Smooth muscle cell (in vitro differentiated cells): ENCODE measurements around the gene GGT5. TPM values are rescaled to one million over a fixed set of nuclear protein-coding genes. Genes with fewer than 3 reads are reported as not detected.

ENCODE experiments used
- DNase-seq: peaks from one replicate; lab custom pipeline; 2025; ENCODE audit not compliant: unreplicated experiment; lab: John Stamatoyannopoulos, UW
- H2AFZ ChIP-seq: fragments of 200-600 bp; sonication (generic); 2 replicates; pipeline ENCODE4 v1.6.0; 2016; ENCODE audit warnings: antibody characterized with exemption, low read depth, mild to moderate bottlenecking
- H3F3A ChIP-seq: fragments of 200-600 bp; sonication (generic); 2 replicates; pipeline ENCODE4 v1.6.0; 2017; ENCODE audit warnings: antibody characterized with exemption, low read depth
- H3K27ac ChIP-seq: fragments of 200-600 bp; sonication (generic); 2 replicates; pipeline ENCODE4 v1.5.1; 2016; ENCODE audit warnings: low read depth, mild to moderate bottlenecking
- H3K27me3 ChIP-seq: fragments of 200-600 bp; sonication (generic); 2 replicates; pipeline ENCODE4 v1.6.1; 2016; ENCODE audit warnings: low read depth, mild to moderate bottlenecking
- H3K36me3 ChIP-seq: fragments of 200-600 bp; sonication (generic); 2 replicates; pipeline ENCODE4 v1.5.1; 2016; ENCODE audit warnings: low read depth
- H3K4me1 ChIP-seq: fragments of 200-600 bp; sonication (generic); 2 replicates; pipeline ENCODE4 v1.5.1; 2016; ENCODE audit warnings: low read depth
- H3K4me2 ChIP-seq: fragments of 200-600 bp; sonication (generic); 2 replicates; pipeline ENCODE4 v1.6.0; 2016; ENCODE audit warnings: mild to moderate bottlenecking
- H3K4me3 ChIP-seq: fragments of 200-600 bp; sonication (generic); 2 replicates; pipeline ENCODE4 v1.5.1; 2016; ENCODE audit warnings: mild to moderate bottlenecking
- H3K79me2 ChIP-seq: fragments of 200-600 bp; sonication (generic); 2 replicates; pipeline ENCODE4 v1.6.0; 2016; ENCODE audit warnings: low read depth, mild to moderate bottlenecking
- H3K9ac ChIP-seq: fragments of 200-600 bp; sonication (generic); 2 replicates; pipeline ENCODE4 v1.6.0; 2016; ENCODE audit warnings: low read depth
- H3K9me3 ChIP-seq: fragments of 200-600 bp; sonication (generic); replicated peaks from 2 replicates; pipeline ENCODE4 v1.5.1; 2016; ENCODE audit warnings: low read depth
- H4K20me1 ChIP-seq: fragments of 200-600 bp; sonication (generic); 2 replicates; pipeline ENCODE4 v1.6.0; 2016; ENCODE audit warnings: low read depth
- CTCF ChIP-seq: fragments of 200-600 bp; sonication (generic); IDR thresholded peaks from 2 replicates; pipeline ENCODE4 v1.5.1; 2017; ENCODE audit warnings: borderline replicate concordance, mild to moderate bottlenecking, antibody characterized with exemption; ENCODE audit not compliant: insufficient read depth, poor library complexity, severe bottlenecking
- WGBS: methylation state at CpG from one replicate; pipeline ENCODE4 v1.1.7; 2016; ENCODE audit warnings: low lambda C conversion rate; 5-methylcytosine and 5-hydroxymethylcytosine counted together
- polyA plus RNA-seq: library from polyadenylated mRNA; unstranded; fragments of >200 nt; fragmentation: Nextera tagmentation; extraction: Ambion mirVana; gene quantifications from 2 replicates; pipeline ENCODE4 v1.2.1, GENCODE V29; 2016
- total RNA-seq: library from RNA; depleted of rRNA; stranded (reverse); fragments of >200 nt; gene quantifications from 2 replicates; pipeline ENCODE4 v1.2.3, GENCODE V29; 2014

Gene GGT5
- total and polyA plus RNA-seq, 2 experiments from 2014 or later, result 3.7 to 12.8 TPM

- no peak for TF ChIP-seq CTCF
- no peak overlapping the region for H3K27ac ChIP-seq
- 94% methylated on average over 6 of the region's 6 CpGs for WGBS
Measured at GRCh38 chr22:24232124-24232523, 12.8 kb downstream of the GGT5 start.

GRCh38 chr22:24231706-24232105 lies 13.2 kb downstream of the GGT5 start:
- WGBS, result 91% methylated on average over 8 of the region's 9 CpGs
- no peak for TF ChIP-seq CTCF
- H3K4me1 ChIP-seq, result no peaks in the 10 kb centered on the region
- H3K9me3 ChIP-seq, result no peaks in the 10 kb centered on the region
- no peaks in the 10 kb centered on the region for H3K36me3 ChIP-seq
- H2AFZ ChIP-seq, result no peak overlapping the region
- H3K79me2 ChIP-seq, result no peaks in the 10 kb centered on the region
- no peak overlapping the region for H3K4me2 ChIP-seq
- DNase-seq, result no peak
- no peaks in the 10 kb centered on the region for H3F3A ChIP-seq
- H3K9ac ChIP-seq, result no peak overlapping the region
- no peaks in the 10 kb centered on the region for H4K20me1 ChIP-seq
- no peaks in the 10 kb centered on the region for H3K27me3 ChIP-seq
- no peak overlapping the region for H3K27ac ChIP-seq
- no peak overlapping the region for H3K4me3 ChIP-seq

More at GRCh38 chr22:24232124-24232523, 12.8 kb downstream of the GGT5 start:
- no peak overlapping the region for H3K4me3 ChIP-seq
- H4K20me1 ChIP-seq, result no peaks in the 10 kb centered on the region
- DNase-seq, result no peak
- no peak overlapping the region for H3K9ac ChIP-seq
- no peaks in the 10 kb centered on the region for H3K79me2 ChIP-seq
- H3K27me3 ChIP-seq, result no peaks in the 10 kb centered on the region
- H3K4me2 ChIP-seq, result no peak overlapping the region
- H3K9me3 ChIP-seq, result no peaks in the 10 kb centered on the region
- H3K36me3 ChIP-seq, result no peaks in the 10 kb centered on the region
- no peaks in the 10 kb centered on the region for H3K4me1 ChIP-seq
- no peaks in the 10 kb centered on the region for H3F3A ChIP-seq
- no peak overlapping the region for H2AFZ ChIP-seq

GRCh38 chr22:24230911-24231656 lies 13.8 kb downstream of the GGT5 start:
- no peak overlapping the region for H3K27ac ChIP-seq
- DNase-seq, result no peak

More at GRCh38 chr22:24230911-24231656, 13.8 kb downstream of the GGT5 start:
- no peaks in the 10 kb centered on the region for H3K79me2 ChIP-seq
- H2AFZ ChIP-seq, result no peak overlapping the region
- no peaks in the 10 kb centered on the region for H4K20me1 ChIP-seq
- WGBS, result 74% methylated on average over 14 of the region's 18 CpGs
- H3K4me1 ChIP-seq, result no peaks in the 10 kb centered on the region
- peak; percentile 36 for TF ChIP-seq CTCF
- H3K36me3 ChIP-seq, result no peaks in the 10 kb centered on the region
- H3F3A ChIP-seq, result no peaks in the 10 kb centered on the region
- H3K9ac ChIP-seq, result no peak overlapping the region
- H3K27me3 ChIP-seq, result no peaks in the 10 kb centered on the region
- H3K4me2 ChIP-seq, result no peak overlapping the region
- no peaks in the 10 kb centered on the region for H3K9me3 ChIP-seq
- no peak overlapping the region for H3K4me3 ChIP-seq
